Stimulated activated CD8-positive, alpha-beta memory T cell treated with anti-CD3 and anti-CD28 coated beads, Interleukin-7, amount 100 ng/mL, for 4 hours (primary cell): Measurements from ENCODE around the gene INTS2.
"Not testable (repeated sequence)": the region's sequence is repeated elsewhere in the genome, so short reads cannot be mapped to it uniquely, and the experiment has no call there.

Experiments
- DNase-seq, 2 donors: peaks; one replicate each; pipeline ENCODE4 v3.0.0-alpha.2; 2020; ENCODE audit warnings: low read depth in 2 of 2

INTS2 gene

DNA sequence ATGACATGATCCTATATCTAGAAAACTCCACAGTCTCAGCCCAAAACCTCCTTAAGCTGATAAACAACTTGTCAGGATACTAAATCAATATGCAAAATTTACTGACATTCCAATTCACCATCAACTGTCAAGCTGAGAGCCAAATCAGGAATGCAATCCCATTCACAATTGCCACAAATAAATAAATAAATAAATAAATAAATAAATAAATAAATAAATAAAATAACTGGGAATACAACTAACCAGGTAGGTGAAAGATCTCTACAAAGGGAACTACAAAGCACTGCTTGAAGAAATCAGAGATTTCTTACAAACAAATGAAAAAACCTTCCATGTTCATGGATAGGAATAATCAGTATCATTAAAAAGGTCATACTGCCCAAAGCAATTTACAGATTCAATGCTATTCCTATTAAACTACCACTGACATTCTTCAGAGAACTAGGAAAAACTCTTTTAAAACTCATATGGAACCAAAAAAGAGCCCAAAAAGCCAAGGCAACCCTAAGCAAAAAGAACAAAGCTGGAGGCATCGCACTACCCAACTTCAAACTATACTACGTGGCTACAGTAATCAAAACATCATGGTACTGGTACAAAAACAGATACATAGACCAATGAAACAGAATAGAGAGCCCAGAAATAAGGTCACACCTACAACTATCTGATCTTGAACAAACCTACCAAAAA lies 102.2 kb downstream of the INTS2 start:
- no peak for DNase-seq

DNA sequence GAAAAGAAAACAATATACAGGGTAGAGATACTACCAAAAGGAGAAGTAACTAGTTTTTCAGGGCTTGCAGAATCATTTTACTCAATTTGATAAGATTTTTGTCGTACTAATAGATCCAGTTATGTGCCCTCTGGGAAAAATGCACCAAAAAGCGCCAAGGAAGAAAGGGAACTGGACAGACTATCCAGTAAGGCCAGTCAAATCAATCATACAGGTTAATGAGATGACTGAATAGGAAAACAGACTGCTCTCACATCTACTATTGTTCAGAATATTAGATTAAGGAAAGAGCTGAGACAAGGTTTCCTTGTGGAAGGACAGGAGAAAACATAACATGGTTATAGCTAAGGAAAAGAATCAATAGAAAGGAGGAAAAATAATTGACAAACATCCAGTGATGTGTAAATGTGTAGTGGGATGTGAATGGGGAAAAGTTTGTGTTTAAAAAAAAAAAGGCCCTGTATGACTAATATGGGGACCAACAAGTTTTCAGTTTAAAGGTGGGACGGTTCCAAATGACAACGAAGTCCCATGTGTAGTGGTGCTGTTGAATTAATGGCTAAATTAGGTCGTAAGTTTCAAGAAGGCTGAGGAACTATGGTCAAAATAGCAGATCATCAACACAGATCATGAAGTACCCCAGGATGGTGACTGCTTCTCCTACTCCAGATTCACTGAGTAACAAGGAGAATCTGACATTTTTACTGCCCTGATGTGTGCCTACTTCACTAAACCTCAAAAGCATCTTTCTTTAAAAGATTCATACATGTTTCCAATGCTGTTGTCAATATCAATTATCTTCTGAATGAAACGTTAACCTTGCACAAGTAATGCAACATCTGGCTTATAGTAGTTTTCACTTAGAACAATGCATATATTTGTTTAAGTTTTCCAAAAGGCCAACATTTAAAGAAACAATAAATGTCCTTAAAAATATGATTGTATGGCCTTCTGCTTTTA lies 105.2 kb downstream of the INTS2 start:
- no peak for DNase-seq

DNA sequence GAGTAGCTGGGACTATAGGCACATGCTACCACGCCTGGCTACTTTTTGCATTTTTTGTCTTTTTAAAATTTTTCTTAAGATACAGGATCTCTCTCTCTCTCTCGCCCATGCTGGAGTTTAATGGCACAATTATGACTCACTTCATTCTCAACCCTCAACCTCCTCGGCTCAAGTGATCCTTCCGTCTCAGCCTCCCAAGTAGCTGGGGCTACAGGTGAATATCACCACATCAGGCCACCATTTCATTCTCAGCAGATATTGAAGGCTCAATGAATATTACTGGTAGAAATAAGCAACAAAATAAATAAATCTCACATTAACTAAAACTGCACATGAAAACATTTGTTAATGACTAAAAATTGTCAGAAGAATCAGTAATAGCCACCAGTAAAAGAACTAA lies 106.1 kb downstream of the INTS2 start:
- no peak for DNase-seq

DNA sequence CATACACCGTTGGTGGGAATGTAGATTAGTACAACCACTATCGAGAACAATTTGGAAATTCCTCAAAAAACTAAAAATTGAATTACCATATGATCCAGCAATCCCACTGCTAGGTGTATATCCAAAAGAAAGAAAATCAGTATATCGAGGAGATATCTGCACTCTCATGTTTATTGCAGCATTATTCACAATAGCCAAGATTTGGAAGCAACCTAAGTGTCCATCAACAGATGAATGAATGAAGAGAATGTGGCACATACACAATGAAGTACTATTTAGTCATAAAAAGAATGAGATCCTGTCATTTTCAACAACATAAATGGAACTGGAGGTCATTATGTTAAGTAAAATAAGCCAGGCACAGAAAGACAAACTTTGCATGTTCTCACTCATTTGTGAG lies 108.5 kb downstream of the INTS2 start:
- not testable (repeated sequence) for DNase-seq

DNA sequence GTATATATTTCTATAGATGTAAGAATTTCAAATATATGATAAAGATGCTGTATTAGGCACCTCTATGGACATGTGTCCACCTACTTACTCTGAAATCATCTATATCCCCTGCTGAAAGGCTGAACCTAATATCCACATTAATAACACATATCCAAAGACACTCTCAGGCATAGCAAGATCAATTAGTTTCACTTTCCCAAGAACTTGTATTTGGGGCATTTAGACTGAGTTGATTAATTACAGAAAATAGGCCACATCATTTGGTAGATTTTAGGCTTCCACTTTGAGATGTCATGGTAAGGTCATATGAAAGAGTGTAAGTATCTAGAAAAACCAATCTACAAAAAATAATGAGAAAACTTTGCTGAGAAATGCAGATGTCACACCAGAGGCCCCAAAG lies 109.6 kb downstream of the INTS2 start:
- no peak for DNase-seq

DNA sequence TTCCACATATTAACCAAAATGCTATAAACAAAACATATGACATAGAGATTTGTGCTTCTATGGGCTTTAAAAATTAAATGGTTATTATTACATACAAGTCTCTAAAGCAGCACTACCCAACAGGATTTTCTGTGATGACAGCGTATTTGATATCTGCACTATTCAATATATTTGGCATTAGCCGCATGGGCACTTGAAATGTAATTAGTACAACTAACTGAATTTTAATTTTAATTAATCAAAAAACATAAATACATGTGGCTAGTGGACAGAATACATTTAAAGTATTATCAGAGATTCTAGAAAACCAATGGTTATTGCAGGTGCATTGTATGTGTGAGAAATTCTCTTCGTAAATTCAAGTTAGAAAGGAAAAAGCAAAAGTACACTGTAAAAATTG lies 110.3 kb downstream of the INTS2 start:
- DNase-seq, result no peak

DNA sequence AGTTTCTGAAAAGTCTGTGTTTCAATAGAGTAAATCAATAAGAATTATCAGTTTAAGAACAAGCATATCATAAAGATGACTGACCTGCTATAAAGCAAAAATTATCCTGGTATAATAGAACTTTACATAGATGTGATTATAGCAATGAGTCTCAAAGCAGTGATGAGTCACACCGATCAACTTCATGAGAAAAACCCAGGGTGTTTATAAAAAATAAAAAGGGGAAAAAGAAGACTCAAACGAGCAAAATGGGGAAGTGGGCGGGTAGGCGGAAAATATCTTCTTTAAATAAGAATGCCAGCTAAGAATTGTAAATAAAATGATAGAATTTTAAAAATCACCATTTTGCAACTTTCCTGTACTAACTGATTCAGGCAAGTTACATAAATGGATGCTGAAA lies 111.2 kb downstream of the INTS2 start:
- DNase-seq, result no peak

DNA sequence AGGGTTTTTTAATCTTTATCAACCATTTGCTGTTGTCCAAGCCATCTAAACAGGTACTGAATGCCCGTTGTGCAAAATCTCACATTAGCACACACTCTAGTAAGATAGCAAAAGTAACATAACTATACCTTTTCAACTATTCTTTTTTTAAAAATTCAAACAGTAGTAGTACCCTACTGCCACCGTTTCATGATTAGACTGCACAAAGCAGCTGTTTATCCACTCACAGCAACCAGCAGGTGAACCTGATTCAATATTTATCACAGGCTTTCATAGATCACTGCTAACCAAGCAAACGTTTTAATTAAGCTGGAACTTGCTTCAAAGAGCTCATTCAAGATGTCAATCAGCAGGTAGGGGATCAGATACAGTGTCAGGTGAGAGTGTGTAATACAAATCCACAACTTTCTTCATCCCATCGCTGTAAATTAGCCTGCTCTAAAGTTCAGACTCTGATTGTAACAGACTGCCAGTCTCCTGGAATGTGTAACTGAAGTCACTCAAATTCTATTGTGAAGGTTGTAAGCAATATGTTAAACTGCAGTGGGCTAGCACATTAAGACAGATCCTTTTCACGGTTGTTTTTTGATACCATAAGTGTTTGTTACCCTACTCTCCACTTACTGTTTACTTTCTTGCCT lies 111.8 kb downstream of the INTS2 start:
- DNase-seq, result no peak
